ENCODE data around the gene LNPK. TPM values are rescaled to one million over a fixed set of nuclear protein-coding genes. Genes with fewer than 3 reads are reported as not detected.
A peak's percentile ranks its signal among the peaks of the same experiment; 100 is the strongest.

LNPK gene
- total RNA-seq, 1 experiment from 2014 or later, result 21.9 TPM

GRCh38 chr2:176004934-176005333 lies 2.9 kb upstream of the LNPK start:
- ChIA-PET CTCF (no interaction called here), POLR2A (ENCODE audit: unreplicated experiment) (no interaction called here)
- no peak for DNase-seq
- peaks cover 11% of the 10 kb centered on the region for H3K4me1 ChIP-seq (ENCODE audit: insufficient read depth, low read length)
- no peaks in the 10 kb centered on the region for H3K36me3 ChIP-seq (ENCODE audit: low read depth, low read length)
- no peak for TF ChIP-seq EZH2 (IDR thresholded peaks at IDR 0.05; ENCODE audit: low read length, unreplicated experiment)
- no peak for TF ChIP-seq EZH2phosphoT487 (IDR thresholded peaks at IDR 0.05; ENCODE audit: borderline replicate concordance, low read length)
- TF ChIP-seq CTCF (conservative IDR thresholded peaks at IDR 0.05; ENCODE audit: low read depth, low read length), result no peak
- H3K9ac ChIP-seq (ENCODE audit: low read length), result no peak overlapping the region
- no peak overlapping the region for H3K4me3 ChIP-seq (ENCODE audit: low read length)
- intact Hi-C loops (cut with micrococcal nuclease), result loop anchor here (5.0 kb wide), 2 partner anchors 82 to 1243 kb away; partner anchors contain the start of gene CHRNA1
- no peak overlapping the region for H3K4me2 ChIP-seq (ENCODE audit: low read length)
- H2AFZ ChIP-seq (ENCODE audit: low read length), result no peak overlapping the region
- H3F3A ChIP-seq (ENCODE audit: low read length, unreplicated experiment), result no peaks in the 10 kb centered on the region
- BruUV-seq (replicated peaks), result no TSS peak
- H4K20me1 ChIP-seq (ENCODE audit: low read length), result no peaks in the 10 kb centered on the region
- no peaks in the 10 kb centered on the region for H3K9me2 ChIP-seq (replicated peaks; ENCODE audit: low read length)
- no peaks in the 10 kb centered on the region for H3K27me3 ChIP-seq (ENCODE audit: low read length)
- no peaks in the 10 kb centered on the region for H3K9me3 ChIP-seq (ENCODE audit: low read length)
- H3K79me2 ChIP-seq (ENCODE audit: low read length), result peaks cover 20% of the 10 kb centered on the region
- no peak for ATAC-seq
- H3K27ac ChIP-seq (ENCODE audit: low read length), result no peak overlapping the region

GRCh38 chr2:176003958-176004357 lies 1.9 kb upstream of the LNPK start:
- H3K9me3 ChIP-seq (ENCODE audit: low read length), result no peaks in the 10 kb centered on the region
- POLR2A ChIA-PET (ENCODE audit: unreplicated experiment), result no interaction called here
- H3F3A ChIP-seq (ENCODE audit: low read length, unreplicated experiment), result no peaks in the 10 kb centered on the region
- H3K27me3 ChIP-seq (ENCODE audit: low read length), result no peaks in the 10 kb centered on the region
- no TSS peak for BruUV-seq (replicated peaks)
- H3K36me3 ChIP-seq (ENCODE audit: low read depth, low read length), result no peaks in the 10 kb centered on the region
- H3K9ac ChIP-seq (ENCODE audit: low read length), result no peak overlapping the region
- H2AFZ ChIP-seq (ENCODE audit: low read length), result no peak overlapping the region
- no peaks in the 10 kb centered on the region for H4K20me1 ChIP-seq (ENCODE audit: low read length)
- ATAC-seq (no peak), DNase-seq (no peak)
- H3K4me3 ChIP-seq (ENCODE audit: low read length), result no peak overlapping the region
- H3K79me2 ChIP-seq (ENCODE audit: low read length), result peaks cover 29% of the 10 kb centered on the region
- H3K9me2 ChIP-seq (replicated peaks; ENCODE audit: low read length), result no peaks in the 10 kb centered on the region
- CTCF ChIA-PET, result no interaction called here
- H3K4me2 ChIP-seq (ENCODE audit: low read length), result no peak overlapping the region
- H3K4me1 ChIP-seq (ENCODE audit: insufficient read depth, low read length), result peaks cover 11% of the 10 kb centered on the region
- TF ChIP-seq CTCF (conservative IDR thresholded peaks at IDR 0.05; ENCODE audit: low read depth, low read length) (no peak), EZH2 (IDR thresholded peaks at IDR 0.05; ENCODE audit: low read length, unreplicated experiment) (no peak)
- H3K27ac ChIP-seq (ENCODE audit: low read length), result no peak overlapping the region
- intact Hi-C loops (cut with micrococcal nuclease), result loop anchor here (5.0 kb wide), 2 partner anchors 83 to 1242 kb away; partner anchors contain the start of gene CHRNA1

- DNase-seq, result peak; percentile 22
Observed at GRCh38 chr2:176002688-176003210, 682 bp upstream of the LNPK start.

More at GRCh38 chr2:176002688-176003210, 682 bp upstream of the LNPK start:
- Histone ChIP-seq H3K79me2 (ENCODE audit: low read length) (peaks cover 41% of the 10 kb centered on the region), H3K27me3 (ENCODE audit: low read length) (no peaks in the 10 kb centered on the region), H3K4me2 (ENCODE audit: low read length) (peak overlapping the region; percentile 96), H2AFZ (ENCODE audit: low read length) (peak overlapping the region; percentile 98), H3K4me1 (ENCODE audit: insufficient read depth, low read length) (peaks cover 11% of the 10 kb centered on the region), H3K36me3 (ENCODE audit: low read depth, low read length) (no peaks in the 10 kb centered on the region), H3K9me2 (replicated peaks; ENCODE audit: low read length) (no peaks in the 10 kb centered on the region), H3K4me3 (ENCODE audit: low read length) (peak overlapping the region; percentile 86), H3F3A (ENCODE audit: low read length, unreplicated experiment) (no peaks in the 10 kb centered on the region), H3K27ac (ENCODE audit: low read length) (no peak overlapping the region), H3K9ac (ENCODE audit: low read length) (peak overlapping the region; percentile 76), H4K20me1 (ENCODE audit: low read length) (no peaks in the 10 kb centered on the region), H3K9me3 (ENCODE audit: low read length) (no peaks in the 10 kb centered on the region)
- ATAC-seq, result peak; percentile 9; the same call in 1 of the 2 replicates
- intact Hi-C loops (cut with micrococcal nuclease), result loop anchor here (5.0 kb wide), 2 partner anchors 85 to 1240 kb away; partner anchors contain the start of gene CHRNA1
- TSS peak; percentile 90 for BruUV-seq (replicated peaks)
- ChIA-PET CTCF (no interaction called here), POLR2A (ENCODE audit: unreplicated experiment) (no interaction called here)
- TF ChIP-seq CTCF (conservative IDR thresholded peaks at IDR 0.05; ENCODE audit: low read depth, low read length), result no peak
- TF ChIP-seq EZH2 (IDR thresholded peaks at IDR 0.05; ENCODE audit: low read length, unreplicated experiment), result no peak
- TF ChIP-seq EZH2phosphoT487 (IDR thresholded peaks at IDR 0.05; ENCODE audit: borderline replicate concordance, low read length), result no peak
